SKM-1 treated with dmso at 0.1 percent for 144 hours (cell line): ENCODE measurements around the gene C11orf58.

Experiments
- DNase-seq: peaks from one replicate; lab custom pipeline; 2025; ENCODE audit not compliant: unreplicated experiment; lab: John Stamatoyannopoulos, UW

Gene C11orf58

DNA sequence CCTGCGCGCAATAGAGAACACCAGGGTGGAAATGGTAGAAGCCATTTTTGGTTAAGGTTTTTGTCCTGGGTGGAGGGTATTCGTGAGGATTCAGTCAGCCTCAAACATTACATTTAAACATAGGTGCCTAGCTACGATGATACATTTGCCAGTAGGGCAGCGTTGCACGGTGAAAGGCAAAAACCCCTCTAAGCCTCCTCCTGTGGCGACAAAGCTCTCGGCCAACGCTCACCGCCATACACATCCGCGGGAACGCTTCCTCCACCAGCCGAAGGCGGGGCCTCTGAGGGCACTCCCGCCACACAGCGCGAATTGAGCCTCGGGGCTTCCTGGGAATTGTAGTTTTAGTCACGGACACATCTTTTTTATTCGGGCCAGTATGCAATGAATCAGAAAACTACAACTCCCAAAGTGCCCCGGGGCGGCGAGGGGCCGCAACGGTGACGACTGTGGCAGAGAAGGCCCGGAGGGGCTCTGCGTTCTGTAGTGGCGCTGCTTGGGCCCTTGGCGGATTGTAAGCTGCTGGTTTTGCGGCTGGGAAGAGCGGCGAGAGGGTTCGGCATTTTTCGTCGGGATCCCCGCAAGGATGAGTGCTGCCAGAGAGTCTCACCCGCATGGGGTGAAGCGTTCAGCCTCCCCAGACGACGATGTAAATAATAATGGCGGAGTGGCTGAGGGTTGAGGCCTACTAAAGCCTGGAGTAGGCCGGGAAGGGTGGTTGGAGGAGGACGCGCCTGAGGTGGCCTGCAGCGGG is at the start of gene C11orf58:
Gene C11orf58 (plus strand): TSS at position 455 of the 754 bp plus-strand sequence. CDS start 132 bp downstream, at position 587.
- DNase-seq, result peak; percentile 96

DNA sequence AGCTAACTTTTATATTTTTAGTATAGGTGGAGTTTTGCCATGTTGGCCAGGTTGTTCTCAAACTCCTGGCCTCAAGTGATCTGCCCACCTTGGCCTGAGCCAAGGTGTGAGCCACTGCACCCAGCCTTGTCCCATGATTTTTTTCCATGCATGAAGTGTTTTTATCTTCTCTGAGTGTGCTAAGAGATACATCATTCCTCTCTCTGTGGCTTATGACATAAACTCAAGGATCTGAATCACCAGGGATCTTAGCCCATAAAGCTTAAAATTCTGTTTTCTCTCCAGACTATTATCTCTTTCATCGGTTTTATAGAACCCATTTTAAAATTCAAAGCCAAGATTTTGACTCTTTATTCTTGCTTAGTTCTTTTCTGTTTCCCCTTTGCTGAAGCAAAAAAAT is 48.4 kb upstream of the C11orf58 start:
- no peak for DNase-seq

DNA sequence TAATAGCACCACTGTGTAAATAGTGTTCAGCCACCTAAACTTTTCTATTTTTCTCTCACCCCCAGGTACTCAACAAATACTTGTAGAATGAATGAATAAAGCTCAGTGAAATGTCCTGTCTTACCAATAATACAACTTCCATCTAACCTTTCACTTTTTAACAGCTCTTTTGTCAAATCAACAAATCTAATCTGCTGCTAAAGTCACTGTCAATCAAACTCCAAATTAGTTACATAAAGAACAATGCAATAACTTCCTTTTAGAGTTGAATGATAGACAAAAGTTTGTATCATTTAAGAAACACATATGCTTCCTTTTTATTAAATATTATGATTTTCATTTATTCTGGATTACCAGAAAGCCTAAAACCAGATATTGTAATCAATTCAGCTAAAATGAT is 34.7 kb upstream of the C11orf58 start:
- DNase-seq, result no peak

DNA sequence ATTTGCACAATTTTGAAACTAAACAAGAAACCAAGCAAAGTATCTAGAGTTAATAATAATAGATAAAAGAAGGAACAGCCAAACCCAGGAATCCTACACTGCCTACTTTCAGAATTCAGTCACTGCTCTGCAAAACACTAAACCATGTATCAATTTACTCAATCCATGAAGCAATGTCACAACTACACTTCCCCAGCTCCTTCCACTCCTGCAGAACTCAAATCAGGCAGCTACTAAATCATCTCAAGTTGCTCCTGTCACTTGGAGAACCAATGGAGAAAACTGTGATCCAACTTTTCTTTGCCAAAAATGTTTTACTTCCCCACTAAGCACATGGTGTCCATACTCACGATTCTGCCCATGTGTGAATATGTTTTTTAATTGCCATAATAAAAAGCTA is 24.9 kb upstream of the C11orf58 start:
- DNase-seq, result no peak

DNA sequence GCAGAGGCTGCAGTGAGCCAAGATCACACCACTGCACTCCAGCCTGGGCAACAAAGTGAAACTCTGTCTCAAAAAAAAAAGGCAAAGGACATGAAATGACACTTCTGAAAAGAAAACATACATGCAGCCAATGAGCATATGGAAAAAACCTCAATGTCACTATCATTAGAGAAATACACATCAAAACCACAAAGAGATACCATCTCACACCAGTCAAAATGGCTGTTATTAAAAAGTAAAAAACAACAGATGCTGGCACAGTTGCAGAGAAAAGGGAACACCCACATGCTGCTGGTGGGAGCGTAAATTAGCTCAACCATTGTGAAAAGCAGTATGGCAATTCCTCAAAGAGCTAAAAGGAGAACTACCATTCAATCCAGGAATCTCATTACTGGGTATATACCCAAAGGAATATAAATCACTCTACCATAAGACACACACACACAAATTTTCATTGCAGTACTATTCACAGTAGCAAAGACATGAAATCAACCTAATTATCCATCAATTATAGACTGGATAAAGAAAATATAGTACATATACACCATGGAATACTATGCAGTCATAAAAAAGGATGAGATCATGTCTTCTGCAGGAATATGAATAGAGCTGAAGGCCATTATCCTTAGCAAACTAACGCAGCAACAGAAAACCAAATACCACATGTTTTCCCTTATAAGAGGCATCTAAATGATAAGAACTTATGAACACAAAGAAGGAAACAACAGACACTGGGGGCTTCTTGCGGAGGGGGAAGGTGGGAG is 15.7 kb upstream of the C11orf58 start:
- DNase-seq, result no peak

DNA sequence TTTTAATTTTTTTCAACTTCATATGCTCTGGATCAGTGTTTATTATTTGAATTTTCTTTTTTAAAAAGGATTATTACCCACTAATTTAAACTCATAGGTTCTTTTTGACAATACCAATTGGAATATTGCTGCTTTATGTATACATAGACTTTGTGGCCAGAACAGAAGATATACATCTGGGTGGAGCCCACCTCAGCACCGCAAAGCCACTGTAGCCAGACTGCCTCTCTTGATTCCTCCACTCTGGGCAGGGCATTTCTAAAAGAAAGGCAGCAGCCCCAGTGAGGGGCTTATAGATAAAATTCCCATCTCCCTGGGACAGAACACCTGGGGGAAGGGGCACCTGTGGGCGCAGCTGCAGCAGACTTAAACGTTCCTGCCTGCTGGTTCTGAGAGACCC is 10.6 kb upstream of the C11orf58 start:
- no peak for DNase-seq

DNA sequence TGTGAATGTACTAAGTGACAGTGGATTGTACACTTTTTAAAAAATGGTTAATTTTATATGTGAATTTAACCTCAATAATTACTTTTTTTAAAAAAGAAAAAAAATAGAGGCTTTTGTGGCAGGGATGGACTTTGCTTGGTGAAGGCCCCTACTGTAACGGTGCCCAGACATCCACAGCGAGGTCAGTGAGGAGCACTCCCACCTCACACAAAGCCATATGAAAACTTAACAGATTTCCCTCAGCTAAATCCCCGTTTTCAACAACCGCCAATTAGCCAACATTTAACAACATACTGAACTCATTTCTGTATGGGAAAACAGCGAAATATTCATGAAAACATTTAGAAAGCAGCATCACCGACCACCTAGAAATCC is 642 bp upstream of the C11orf58 start:
- DNase-seq, result no peak

DNA sequence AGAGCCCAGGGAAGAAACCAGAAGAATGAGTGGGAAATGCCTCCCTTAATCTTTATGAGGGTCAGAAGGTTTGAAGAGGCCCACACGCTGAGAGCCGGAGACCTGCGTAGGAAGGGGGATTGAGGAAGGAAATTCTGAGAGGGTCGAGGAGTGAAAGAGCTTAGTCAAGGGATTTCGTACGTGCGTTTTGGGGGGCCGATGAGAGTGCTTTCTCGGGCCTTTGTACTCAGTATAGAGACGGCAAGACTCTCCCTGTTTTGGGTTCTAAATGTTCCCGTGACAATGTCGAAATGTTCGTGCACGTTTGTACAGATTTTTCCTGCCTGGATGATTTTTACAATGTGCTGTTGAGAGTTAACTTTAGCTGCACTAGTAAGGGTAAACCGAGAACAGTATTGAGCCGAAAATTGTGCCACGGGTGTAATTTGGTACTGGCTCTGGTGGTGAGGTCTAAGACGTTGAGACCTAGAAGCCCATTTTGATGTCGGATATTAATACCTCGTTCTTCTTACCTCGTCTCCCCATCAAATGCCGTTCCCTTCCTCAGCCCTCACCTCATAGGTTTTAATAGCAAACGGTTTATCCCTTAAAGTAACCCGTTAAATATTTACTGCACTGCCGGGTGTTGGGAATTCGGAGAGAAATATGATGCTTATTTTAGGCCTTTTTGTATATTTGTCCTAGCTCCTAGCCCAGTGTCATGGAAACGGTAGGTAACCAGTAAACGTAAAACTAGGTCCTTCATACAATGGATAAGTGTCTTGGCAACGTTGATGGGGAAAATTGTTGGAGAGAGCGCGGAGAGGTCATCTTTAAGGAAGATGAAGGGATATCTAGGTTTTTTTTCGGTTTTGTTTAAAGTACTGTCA is 734 bp downstream of the C11orf58 start:
- peak; percentile 42 for DNase-seq

DNA sequence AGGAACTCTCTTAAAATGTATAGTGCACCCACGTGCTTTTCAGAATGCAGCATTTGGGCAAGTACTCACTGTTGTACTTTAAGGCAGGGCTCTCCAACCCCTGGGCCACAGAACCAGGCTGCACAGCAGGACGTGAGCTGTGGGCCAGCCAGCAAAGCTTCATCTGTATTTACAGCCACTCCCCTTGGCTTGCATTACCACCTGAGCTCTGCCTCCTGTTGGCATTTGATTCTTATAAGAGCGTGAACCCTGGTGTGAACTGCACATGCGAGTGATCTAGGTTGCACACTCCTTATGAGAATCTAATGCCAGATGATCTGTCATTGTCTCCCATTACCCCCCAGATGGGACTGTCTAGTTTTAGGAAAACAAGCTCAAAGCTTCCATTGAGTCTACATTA is 3.0 kb downstream of the C11orf58 start:
- no peak for DNase-seq

DNA sequence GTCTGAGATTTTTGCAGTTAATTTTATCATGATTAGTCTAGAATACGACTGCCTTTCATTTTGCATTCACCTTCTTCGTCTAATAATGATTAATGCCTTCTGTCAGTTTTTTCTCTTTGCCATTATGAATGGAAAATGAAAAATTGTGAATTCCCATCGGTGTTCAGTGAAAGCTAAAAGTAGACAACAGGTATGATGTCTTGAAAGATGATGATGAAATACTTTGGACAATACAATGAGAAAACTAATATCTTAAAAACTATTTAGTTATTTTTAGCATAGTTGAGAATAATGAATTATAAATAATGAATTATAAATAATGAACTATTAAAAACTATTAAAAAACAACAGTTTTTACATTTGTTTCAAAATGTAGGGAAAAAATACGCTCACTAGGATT is 5.0 kb downstream of the C11orf58 start:
- no peak for DNase-seq

DNA sequence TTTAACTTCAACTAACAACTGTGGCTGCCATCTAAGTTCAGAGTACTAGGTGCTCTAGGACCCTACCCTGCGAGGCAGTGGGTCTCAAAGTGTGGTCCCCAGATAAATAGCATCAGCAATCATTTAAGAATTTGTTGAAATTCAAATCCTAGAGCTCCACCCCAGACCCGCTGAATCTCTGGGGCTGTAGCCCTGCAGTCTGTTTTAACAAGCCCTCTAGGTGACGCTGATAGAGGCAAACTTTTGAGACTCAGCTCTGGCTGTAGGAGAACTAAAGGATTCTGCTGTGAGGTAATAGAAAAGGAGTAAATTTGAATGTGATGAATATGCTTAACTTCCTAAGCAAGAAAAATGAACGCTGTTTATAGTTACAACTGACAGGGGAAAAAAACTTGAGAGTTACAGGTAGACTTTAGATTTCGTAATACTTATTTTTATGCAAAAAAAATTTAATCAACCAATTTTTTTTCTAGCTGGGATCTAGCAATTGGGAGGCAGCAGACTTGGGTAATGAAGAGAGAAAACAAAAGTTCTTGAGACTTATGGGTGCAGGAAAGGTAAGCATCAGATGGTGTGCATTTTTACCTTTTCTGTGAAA is 5.8 kb downstream of the C11orf58 start:
- no peak for DNase-seq

DNA sequence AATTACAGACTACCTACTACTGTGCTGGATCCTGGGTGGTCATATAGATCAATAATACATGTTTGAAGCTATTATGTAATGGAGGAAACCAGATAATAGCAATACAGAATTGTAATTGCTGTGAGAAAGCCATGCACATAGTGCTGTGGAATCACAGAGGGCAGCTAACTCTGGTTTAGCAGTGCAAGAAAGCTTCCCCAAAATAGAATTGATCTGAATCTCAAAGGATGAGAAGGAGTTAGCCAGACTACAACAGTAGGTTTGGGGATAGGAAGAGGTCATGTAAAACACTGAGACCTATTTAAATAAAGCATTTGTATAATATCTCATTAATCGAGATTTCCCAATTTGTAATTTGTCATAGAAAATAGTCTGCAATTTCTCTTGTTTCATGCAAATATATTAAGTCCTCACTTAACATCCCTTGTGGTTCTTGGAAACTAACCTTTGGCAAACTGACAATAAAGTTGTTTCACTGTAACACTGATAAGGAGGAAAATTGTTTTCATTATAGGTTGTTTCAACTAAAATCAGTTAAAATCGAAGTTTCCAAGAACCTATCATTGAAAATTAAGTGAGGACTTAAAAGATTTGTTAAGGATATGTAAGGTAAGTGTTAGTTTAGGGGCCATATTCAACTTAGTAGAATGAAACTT is 7.6 kb downstream of the C11orf58 start:
- no peak for DNase-seq

DNA sequence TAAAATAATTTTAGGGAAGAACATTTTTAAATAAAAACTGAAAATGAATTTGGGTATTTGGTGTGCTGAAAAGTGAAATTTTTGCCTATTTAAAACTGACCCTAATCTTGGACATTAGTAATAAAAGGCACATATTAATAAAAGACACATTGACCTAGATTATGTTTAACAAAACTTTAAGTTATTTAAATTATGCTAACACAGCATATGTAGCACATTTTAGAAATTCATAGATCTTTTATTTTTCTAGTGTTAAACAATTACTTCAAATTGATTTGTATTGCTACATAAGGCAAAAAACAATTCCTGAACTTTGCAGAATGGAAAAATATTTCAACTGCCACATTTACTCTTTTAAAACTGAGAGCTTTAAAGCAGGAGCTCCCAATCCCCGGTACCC is 10.6 kb downstream of the C11orf58 start:
- no peak for DNase-seq

DNA sequence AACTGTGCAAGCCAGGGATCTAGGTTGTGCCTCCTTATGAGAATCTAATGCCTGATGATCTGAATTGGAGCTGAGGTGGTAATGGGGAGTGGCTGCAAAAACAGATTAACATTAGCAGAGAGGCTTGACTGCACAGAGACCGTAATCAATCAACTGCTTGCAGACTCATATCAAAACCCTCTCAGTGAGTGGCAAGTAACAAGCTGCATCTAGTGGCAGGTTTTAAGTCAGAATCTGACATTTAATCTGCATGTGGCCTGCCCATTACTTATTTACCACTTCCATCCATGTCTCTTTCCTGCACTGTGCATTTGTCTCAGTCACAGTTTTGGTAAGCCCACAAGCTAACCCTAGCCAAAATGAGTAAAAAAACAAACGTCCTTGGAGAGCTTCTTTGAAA is 11.2 kb downstream of the C11orf58 start:
- no peak for DNase-seq

DNA sequence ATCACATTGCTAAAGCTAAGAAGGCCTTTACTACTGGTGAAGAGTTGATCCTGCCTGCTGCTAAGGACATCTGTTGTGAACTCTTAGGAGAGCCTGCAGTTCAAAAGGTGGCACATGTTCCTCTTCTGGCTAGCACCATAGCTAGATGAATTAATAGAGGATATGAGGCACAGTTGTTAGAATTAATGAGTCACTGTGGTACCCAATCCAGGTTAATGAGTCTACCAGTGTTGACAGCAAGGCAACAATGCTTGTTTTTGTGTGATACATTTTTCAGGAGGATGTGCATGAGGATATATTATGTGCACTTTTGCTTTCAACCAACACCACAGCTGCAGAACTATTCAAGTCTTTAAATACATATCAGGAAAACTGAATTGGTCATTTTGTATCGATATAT is 12.0 kb downstream of the C11orf58 start:
- no peak for DNase-seq

DNA sequence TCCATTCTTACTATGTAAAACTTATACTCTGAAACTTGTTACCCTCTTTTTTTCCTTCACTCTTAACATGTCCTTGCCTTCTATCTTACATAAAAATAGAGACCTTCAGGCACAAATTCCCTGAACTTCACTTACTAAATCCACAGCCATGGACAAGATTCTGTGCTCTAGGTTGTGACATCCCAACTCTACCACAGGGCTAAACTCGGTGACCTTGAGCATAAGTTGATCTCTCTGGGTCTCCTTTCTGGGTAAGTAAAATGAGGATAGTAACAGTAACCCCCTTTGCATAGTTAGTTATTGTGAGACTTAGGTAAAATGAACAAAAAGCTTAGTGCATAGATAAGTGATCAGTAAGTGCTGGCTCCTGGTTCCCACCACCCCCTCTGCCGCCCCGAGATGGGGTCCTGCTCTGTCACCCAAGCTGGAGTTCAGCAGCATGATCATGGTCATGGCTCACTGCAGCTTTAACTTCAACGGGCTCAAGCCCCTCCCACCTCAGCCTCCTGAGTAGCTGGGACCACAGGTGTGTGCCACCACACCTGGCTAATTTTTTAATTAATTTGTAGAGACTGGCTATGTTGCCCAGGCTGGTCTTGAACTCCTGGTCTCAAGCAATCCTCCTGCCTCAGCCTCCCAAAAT is 20.1 kb downstream of the C11orf58 start:
- DNase-seq, result no peak

DNA sequence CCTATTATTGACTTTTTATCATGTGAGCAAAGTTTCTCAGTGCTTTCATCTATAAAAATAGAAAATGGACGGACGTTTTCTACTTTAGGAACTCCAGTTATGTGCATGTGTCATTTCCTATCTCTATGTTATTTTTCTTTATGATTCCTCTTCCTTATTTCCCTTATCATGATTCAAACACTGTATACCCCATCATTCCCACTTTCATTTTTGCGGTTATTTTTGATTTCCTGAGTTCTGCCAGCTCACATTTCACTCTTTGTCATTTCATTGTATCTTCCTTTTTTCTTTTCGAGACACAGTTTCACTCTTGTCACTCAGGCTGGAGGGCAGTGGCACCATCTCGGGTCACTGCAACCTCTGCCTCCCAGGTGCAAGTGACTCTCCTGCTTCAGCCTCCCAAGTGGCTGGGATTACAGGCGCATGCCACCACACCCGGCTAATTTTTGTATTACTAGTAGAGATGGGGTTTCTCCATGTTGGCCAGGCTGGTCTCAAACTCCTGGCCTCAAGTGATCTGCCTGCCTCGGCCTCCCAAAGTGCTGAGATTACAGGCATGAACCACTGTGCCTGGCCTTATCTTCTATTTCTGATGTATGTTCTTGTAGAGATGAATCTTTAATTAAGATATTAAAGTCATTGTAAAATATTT is 21.5 kb downstream of the C11orf58 start:
- no peak for DNase-seq

DNA sequence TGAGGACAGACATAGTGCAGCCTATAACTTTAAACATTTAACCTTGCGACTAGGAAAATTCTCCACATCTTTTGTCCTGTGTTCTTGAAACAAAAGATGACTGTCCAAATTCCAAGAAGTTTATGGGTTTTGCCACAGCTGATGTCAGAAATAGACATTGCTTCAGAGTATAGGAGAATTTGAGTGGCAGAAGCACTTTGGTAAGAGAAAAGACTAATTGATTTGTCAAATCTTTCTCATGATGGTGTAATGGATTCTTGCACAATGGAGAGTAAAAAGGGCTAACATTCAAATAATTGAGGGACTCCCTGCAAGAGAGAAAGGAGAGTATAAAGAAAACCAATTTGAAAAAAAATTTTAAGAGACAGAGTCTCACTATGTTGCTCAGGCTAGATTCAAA is 25.3 kb downstream of the C11orf58 start:
- no peak for DNase-seq

DNA sequence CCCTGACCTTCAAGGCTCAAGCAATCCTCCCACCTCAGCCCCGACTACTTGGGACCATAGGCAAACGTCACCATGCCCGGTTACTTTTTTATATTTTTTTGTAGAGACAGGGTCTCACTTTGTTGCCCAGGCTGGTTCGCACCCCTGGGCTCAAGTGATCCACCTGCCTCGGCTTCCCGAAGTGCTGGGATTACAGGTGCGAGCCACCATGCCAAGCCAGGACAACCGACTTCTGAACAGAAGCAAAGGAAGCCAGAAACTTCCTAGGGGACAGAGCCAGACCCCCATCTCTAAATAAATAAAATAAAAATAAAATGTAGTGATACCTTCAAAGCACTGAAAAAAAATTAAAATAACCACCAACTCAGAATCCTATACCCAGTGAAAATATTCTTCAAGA is 26.4 kb downstream of the C11orf58 start:
- DNase-seq, result no peak

DNA sequence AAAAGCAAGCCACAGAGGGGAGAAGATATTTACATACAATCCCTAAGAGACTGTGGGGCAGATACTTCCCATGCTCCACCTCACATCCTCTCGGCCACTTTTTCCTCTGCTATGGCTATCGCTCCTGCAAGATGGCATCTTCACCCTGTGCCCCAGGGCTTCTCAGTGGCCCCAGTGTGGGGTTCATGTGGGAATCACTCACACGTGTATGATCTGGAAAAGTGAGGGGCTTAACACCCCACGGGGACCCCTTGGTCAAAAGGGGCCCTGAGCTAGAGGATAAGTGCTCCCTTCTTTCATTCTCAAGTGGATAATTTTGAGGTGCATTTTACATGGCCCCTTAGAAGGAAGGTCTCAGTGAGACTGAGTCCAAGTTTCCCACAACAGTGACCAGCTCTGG is 28.7 kb downstream of the C11orf58 start:
- no peak for DNase-seq
